ENCODE results near the gene SLC1A5.

SLC1A5 gene

DNA sequence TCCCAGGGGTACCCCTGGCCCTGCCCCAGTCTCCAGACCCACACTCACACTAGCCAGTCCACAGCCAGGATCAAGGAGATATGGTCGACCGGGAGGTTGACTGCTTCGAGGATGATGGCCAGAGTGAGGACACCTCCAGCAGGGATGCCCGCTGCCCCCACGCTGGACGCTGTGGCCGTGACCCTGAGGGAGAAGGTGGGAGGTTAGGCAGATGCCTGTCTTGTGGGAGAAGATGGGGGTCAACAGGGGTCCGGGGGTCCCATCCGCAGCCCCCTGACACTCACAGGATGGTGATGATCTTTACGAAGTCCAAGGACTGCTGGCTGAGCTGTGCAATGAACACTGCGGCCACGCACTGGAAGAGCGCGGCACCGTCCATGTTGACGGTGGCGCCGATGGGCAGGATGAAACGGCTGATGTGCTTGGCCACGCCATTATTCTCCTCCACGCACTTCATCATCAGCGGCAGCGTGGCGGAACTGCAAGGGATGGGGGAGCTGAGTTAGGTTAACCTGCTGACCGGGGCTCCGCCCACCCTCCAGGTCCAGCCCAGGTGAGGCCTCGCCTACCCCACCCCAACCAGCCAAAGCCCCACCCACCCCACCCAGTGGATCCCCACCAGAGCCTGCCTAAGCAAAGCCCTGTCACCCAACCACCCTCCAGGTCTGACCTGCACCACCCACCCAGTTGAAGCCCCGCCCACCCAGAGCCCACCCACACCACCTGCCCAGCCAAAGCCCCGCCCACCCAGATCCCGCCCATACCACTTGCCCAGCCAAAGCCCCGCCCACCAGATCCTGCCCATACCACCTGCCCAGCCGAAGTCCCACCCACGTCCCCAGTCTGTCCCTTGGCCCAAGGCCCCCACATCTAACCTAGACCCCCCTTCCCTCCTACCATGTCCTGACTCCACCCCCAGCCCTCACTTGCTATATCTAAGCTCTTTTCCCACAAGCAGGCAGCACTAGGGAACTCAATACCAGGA lies 11.2 kb downstream of the SLC1A5 start:
- TF ChIP-seq, protein P1, sequence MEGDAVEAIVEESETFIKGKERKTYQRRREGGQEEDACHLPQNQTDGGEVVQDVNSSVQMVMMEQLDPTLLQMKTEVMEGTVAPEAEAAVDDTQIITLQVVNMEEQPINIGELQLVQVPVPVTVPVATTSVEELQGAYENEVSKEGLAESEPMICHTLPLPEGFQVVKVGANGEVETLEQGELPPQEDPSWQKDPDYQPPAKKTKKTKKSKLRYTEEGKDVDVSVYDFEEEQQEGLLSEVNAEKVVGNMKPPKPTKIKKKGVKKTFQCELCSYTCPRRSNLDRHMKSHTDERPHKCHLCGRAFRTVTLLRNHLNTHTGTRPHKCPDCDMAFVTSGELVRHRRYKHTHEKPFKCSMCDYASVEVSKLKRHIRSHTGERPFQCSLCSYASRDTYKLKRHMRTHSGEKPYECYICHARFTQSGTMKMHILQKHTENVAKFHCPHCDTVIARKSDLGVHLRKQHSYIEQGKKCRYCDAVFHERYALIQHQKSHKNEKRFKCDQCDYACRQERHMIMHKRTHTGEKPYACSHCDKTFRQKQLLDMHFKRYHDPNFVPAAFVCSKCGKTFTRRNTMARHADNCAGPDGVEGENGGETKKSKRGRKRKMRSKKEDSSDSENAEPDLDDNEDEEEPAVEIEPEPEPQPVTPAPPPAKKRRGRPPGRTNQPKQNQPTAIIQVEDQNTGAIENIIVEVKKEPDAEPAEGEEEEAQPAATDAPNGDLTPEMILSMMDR (IDR thresholded peaks at IDR 0.05; ENCODE audit: borderline replicate concordance, extremely low read depth, low read length, poor library complexity, severe bottlenecking): no peak
- TF ChIP-seq EZH2 (IDR thresholded peaks at IDR 0.05; ENCODE audit: borderline replicate concordance, low read depth, low read length, severe bottlenecking): no peak
- no peak overlapping the region for H3K4me2 ChIP-seq (ENCODE audit: insufficient read depth, low read length)
- no peaks in the 10 kb centered on the region for H3K9me3 ChIP-seq (ENCODE audit: insufficient read depth, low read length, severe bottlenecking)
- H3K79me2 ChIP-seq (ENCODE audit: insufficient read depth, low read length): peaks cover 26% of the 10 kb centered on the region
- peaks cover under 1% of the 10 kb centered on the region; the same call in 1 of the 2 replicates for H3K4me1 ChIP-seq (ENCODE audit: insufficient read depth, low read length)
- no peak overlapping the region for H2AFZ ChIP-seq (ENCODE audit: low read depth, low read length)
- H3K27me3 ChIP-seq (ENCODE audit: insufficient read depth, low read length, poor library complexity): no peaks in the 10 kb centered on the region
- H3K36me3 ChIP-seq (ENCODE audit: insufficient read depth, low read length): peaks cover 73% of the 10 kb centered on the region
- peak; percentile 12; the same call in 2 of the 3 replicates for ATAC-seq (ENCODE audit: insufficient read depth, low read depth)
- peaks cover 55% of the 10 kb centered on the region for H4K20me1 ChIP-seq (ENCODE audit: insufficient read depth, low read length)
- peak; percentile 24 for DNase-seq
- no peak overlapping the region for H3K9ac ChIP-seq (ENCODE audit: low read depth, low read length)
- no peak overlapping the region for H3K4me3 ChIP-seq (ENCODE audit: low read depth in 1 of 2, low read length in 2 of 2)
- no peak overlapping the region for H3K27ac ChIP-seq (ENCODE audit: low read length)

DNA sequence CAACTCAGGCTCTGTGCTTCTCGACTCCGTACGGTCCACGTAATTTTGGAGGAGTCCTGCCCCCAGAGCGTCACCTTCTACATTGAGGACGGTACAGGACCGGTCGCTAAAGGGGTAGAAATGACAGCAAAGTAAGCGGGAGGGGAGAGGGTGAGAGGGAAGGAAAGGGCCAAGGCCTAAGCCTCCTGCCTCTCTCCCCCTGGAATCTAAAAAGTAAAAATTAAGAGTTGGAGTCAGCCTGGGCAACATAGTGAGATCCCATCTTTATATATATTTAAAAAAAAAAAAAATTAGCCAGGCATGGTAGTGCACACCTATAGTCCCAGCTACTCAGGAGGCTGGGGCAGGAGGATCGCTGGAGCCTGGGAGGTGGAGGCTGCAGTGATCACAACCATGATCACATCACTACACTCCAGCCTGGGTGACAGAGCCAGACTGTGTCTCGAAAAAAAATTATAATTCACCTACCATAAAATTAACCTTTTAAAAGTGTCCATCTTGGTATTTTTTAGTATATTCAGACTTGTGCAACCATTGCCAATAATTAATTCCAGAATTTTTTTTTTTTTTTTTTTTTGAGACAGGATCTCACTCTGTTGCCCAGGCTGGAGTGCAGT lies 12.6 kb downstream of the SLC1A5 start:
- Histone ChIP-seq H2AFZ (ENCODE audit: low read depth, low read length) (no peak overlapping the region), H3K9me3 (ENCODE audit: insufficient read depth, low read length, severe bottlenecking) (no peaks in the 10 kb centered on the region), H3K79me2 (ENCODE audit: insufficient read depth, low read length) (peaks cover 15% of the 10 kb centered on the region), H3K4me3 (ENCODE audit: low read depth in 1 of 2, low read length in 2 of 2) (no peak overlapping the region), H3K9ac (ENCODE audit: low read depth, low read length) (no peak overlapping the region), H3K36me3 (ENCODE audit: insufficient read depth, low read length) (peaks cover 60% of the 10 kb centered on the region), H3K4me2 (ENCODE audit: insufficient read depth, low read length) (no peak overlapping the region), H4K20me1 (ENCODE audit: insufficient read depth, low read length) (peaks cover 45% of the 10 kb centered on the region), H3K4me1 (ENCODE audit: insufficient read depth, low read length) (no peaks in the 10 kb centered on the region), H3K27ac (ENCODE audit: low read length) (no peak overlapping the region), H3K27me3 (ENCODE audit: insufficient read depth, low read length, poor library complexity) (no peaks in the 10 kb centered on the region)
- ATAC-seq (ENCODE audit: insufficient read depth, low read depth) (no peak), DNase-seq (no peak)
- no peak for TF ChIP-seq EZH2 (IDR thresholded peaks at IDR 0.05; ENCODE audit: borderline replicate concordance, low read depth, low read length, severe bottlenecking)
- TF ChIP-seq, protein P1 (IDR thresholded peaks at IDR 0.05; ENCODE audit: borderline replicate concordance, extremely low read depth, low read length, poor library complexity, severe bottlenecking): no peak

DNA sequence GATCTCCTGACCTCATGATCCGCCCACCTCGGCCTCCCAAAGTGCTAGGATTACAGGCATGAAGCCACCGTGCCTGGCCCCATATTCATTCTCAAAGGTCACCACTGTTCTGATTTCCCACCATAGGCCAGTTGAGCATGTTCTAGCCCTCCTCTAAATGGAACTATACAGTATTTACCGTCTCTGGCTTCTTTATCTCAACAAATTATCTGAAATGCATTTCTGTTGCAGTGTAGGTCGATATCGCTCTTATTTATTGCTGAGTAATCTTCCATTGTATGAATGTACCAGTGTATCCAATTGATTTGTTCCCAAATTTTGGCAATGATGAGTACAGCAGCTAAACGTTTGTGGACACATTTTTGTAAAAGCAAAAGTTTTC lies 15.4 kb downstream of the SLC1A5 start:
- H3K9ac ChIP-seq (ENCODE audit: low read depth, low read length): no peak overlapping the region
- no peak for DNase-seq
- no peak overlapping the region for H3K4me3 ChIP-seq (ENCODE audit: low read depth in 1 of 2, low read length in 2 of 2)
- no peak overlapping the region for H2AFZ ChIP-seq (ENCODE audit: low read depth, low read length)
- peaks cover 36% of the 10 kb centered on the region for H3K36me3 ChIP-seq (ENCODE audit: insufficient read depth, low read length)
- no peak overlapping the region for H3K27ac ChIP-seq (ENCODE audit: low read length)
- H3K79me2 ChIP-seq (ENCODE audit: insufficient read depth, low read length): peaks cover 5% of the 10 kb centered on the region; the same call in 1 of the 2 replicates
- H3K9me3 ChIP-seq (ENCODE audit: insufficient read depth, low read length, severe bottlenecking): no peaks in the 10 kb centered on the region
- no peak; the same call in 1 of the 3 replicates for ATAC-seq (ENCODE audit: insufficient read depth, low read depth)
- H4K20me1 ChIP-seq (ENCODE audit: insufficient read depth, low read length): peaks cover 25% of the 10 kb centered on the region
- H3K27me3 ChIP-seq (ENCODE audit: insufficient read depth, low read length, poor library complexity): no peaks in the 10 kb centered on the region
- H3K4me1 ChIP-seq (ENCODE audit: insufficient read depth, low read length): no peaks in the 10 kb centered on the region
- TF ChIP-seq, protein P1 (IDR thresholded peaks at IDR 0.05; ENCODE audit: borderline replicate concordance, extremely low read depth, low read length, poor library complexity, severe bottlenecking): no peak
- TF ChIP-seq EZH2 (IDR thresholded peaks at IDR 0.05; ENCODE audit: borderline replicate concordance, low read depth, low read length, severe bottlenecking): no peak
- H3K4me2 ChIP-seq (ENCODE audit: insufficient read depth, low read length): no peak overlapping the region

Data from DND-41 (cell line).